Measurements from ENCODE around the gene CCDC169. TPM values are rescaled to one million over a fixed set of nuclear protein-coding genes. Genes with fewer than 3 reads are reported as not detected.
"Not testable (repeated sequence)": the region's sequence is repeated elsewhere in the genome, so short reads cannot be mapped to it uniquely, and the experiment has no call there.

The CCDC169 gene
- total and polyA plus RNA-seq, 3 donors from 2014 or later, result 37.0 to 174 (median 74.1) TPM

GRCh38 chr13:36328821-36329220 is 31.2 kb upstream of the CCDC169 start:
- TF ChIP-seq POLR2A (IDR thresholded peaks at IDR 0.05), result no peak
- Histone ChIP-seq H3K27ac (no peak overlapping the region), H3K27me3 (no peaks in the 10 kb centered on the region), H3K4me1 (no peaks in the 10 kb centered on the region), H3K9me3 (no peaks in the 10 kb centered on the region), H3K36me3 (ENCODE audit: low read depth, missing control alignments) (no peaks in the 10 kb centered on the region), H3K4me3 (no peak overlapping the region)
- DNase-seq, result no peak
- WGBS, 2 donors, result 58 to 70% methylated on average over 2 of the region's 2 CpGs
- intact Hi-C loops (cut with DNase I; ENCODE audit: low total_unique reads), result no loop called here

GRCh38 chr13:36325912-36326311 is 28.3 kb upstream of the CCDC169 start:
- no peak for DNase-seq
- WGBS, 2 donors, result 83% methylated on average over 1 of the region's 1 CpG
- Histone ChIP-seq H3K9me3 (no peaks in the 10 kb centered on the region), H3K36me3 (ENCODE audit: low read depth, missing control alignments) (no peaks in the 10 kb centered on the region), H3K4me3 (no peak overlapping the region), H3K27ac (no peak overlapping the region), H3K4me1 (no peaks in the 10 kb centered on the region), H3K27me3 (no peaks in the 10 kb centered on the region)
- intact Hi-C loops (cut with DNase I; ENCODE audit: low total_unique reads), result no loop called here
- TF ChIP-seq POLR2A (IDR thresholded peaks at IDR 0.05) (no peak), CTCF (IDR thresholded peaks at IDR 0.05) (no peak)

- intact Hi-C loops (cut with DNase I; ENCODE audit: low total_unique reads); DNase-seq; H3K36me3 ChIP-seq (ENCODE audit: low read depth, missing control alignments); H3K4me3 ChIP-seq; H3K27me3 ChIP-seq; H3K9me3 ChIP-seq; H3K4me1 ChIP-seq; H3K27ac ChIP-seq: not testable (repeated sequence)
- WGBS, 2 donors, result 81 to 94% methylated on average over 5 of the region's 5 CpGs
These were observed 27.3 kb upstream of the CCDC169 start for GRCh38 chr13:36324881-36325280.

GRCh38 chr13:36323951-36324566 is 26.4 kb upstream of the CCDC169 start:
- Histone ChIP-seq H3K4me3 (no peak overlapping the region), H3K9me3 (no peaks in the 10 kb centered on the region), H3K27ac (no peak overlapping the region), H3K4me1 (no peaks in the 10 kb centered on the region), H3K27me3 (no peaks in the 10 kb centered on the region), H3K36me3 (ENCODE audit: low read depth, missing control alignments) (no peaks in the 10 kb centered on the region)
- intact Hi-C loops (cut with DNase I; ENCODE audit: low total_unique reads), result no loop called here
- TF ChIP-seq POLR2A (IDR thresholded peaks at IDR 0.05) (no peak), CTCF (IDR thresholded peaks at IDR 0.05) (no peak)
- 97 to 100% methylated on average over 1 of the region's 1 CpG for WGBS, 2 donors
- no peak for DNase-seq

- WGBS, 2 donors, result 91 to 96% methylated on average over 3 of the region's 3 CpGs
These were observed 25.8 kb upstream of the CCDC169 start for GRCh38 chr13:36323408-36323807.

GRCh38 chr13:36319793-36320192 is 22.2 kb upstream of the CCDC169 start:
- H3K27me3 ChIP-seq; H3K27ac ChIP-seq; H3K9me3 ChIP-seq; H3K4me3 ChIP-seq; H3K36me3 ChIP-seq (ENCODE audit: low read depth, missing control alignments); intact Hi-C loops (cut with DNase I; ENCODE audit: low total_unique reads); H3K4me1 ChIP-seq; DNase-seq: not testable (repeated sequence)
- 70 to 75% methylated on average over 6 of the region's 6 CpGs for WGBS, 2 donors

More at GRCh38 chr13:36323408-36323807, 25.8 kb upstream of the CCDC169 start:
- Histone ChIP-seq H3K4me1 (no peaks in the 10 kb centered on the region), H3K4me3 (no peak overlapping the region), H3K27ac (no peak overlapping the region), H3K27me3 (no peaks in the 10 kb centered on the region), H3K9me3 (no peaks in the 10 kb centered on the region), H3K36me3 (ENCODE audit: low read depth, missing control alignments) (no peaks in the 10 kb centered on the region)
- intact Hi-C loops (cut with DNase I; ENCODE audit: low total_unique reads), result no loop called here
- no peak for TF ChIP-seq POLR2A (IDR thresholded peaks at IDR 0.05)
- no peak for TF ChIP-seq CTCF (IDR thresholded peaks at IDR 0.05)
- DNase-seq, result no peak

All from testis (tissue), 3 donors.